GM18511 (cell line): ENCODE measurements around the gene TBC1D13.
"Not testable (repeated sequence)": the region's sequence is repeated elsewhere in the genome, so short reads cannot be mapped to it uniquely, and the experiment has no call there.

Experiments
- ATAC-seq: cut with Tn5 transposase; IDR thresholded peaks from one replicate; pipeline ENCODE4 v1.9.1; 2021; ENCODE audit warnings: mild to moderate bottlenecking, moderate library complexity; ENCODE audit not compliant: unreplicated experiment

TBC1D13 gene

GRCh38 chr9:128841694-128842492 is 54.8 kb downstream of the TBC1D13 start:
- no peak for ATAC-seq

- not testable (repeated sequence) for ATAC-seq
These were observed 56.1 kb downstream of the TBC1D13 start for GRCh38 chr9:128843171-128843570.

- ATAC-seq: no peak
These were observed 58.3 kb downstream of the TBC1D13 start for GRCh38 chr9:128845186-128845931.

- no peak for ATAC-seq
These were observed 59.6 kb downstream of the TBC1D13 start for GRCh38 chr9:128846680-128847030.

- no peak for ATAC-seq
These were observed 60.8 kb downstream of the TBC1D13 start for GRCh38 chr9:128847803-128848202.

GRCh38 chr9:128851024-128851423 is 64.0 kb downstream of the TBC1D13 start:
- not testable (repeated sequence) for ATAC-seq

GRCh38 chr9:128851779-128852600 is 64.9 kb downstream of the TBC1D13 start:
- not testable (repeated sequence) for ATAC-seq

GRCh38 chr9:128852646-128853045 is 65.6 kb downstream of the TBC1D13 start:
- not testable (repeated sequence) for ATAC-seq

GRCh38 chr9:128854454-128854853 is 67.4 kb downstream of the TBC1D13 start:
- ATAC-seq: not testable (repeated sequence)

- ATAC-seq: not testable (repeated sequence)
These were observed 71.4 kb downstream of the TBC1D13 start for GRCh38 chr9:128858476-128858875.
